Upper lobe of left lung (tissue), 4 donors: ENCODE data around the gene MPHOSPH8.

Experiments
- POLR2A ChIP-seq, 4 donors: fragments of 450-650 bp; IDR thresholded peaks; one replicate each; pipeline ENCODE4 v1.5.1; 2016 to 2017; ENCODE audit warnings: antibody characterized with exemption in 4 of 4, mild to moderate bottlenecking in 2 of 4
- TF ChIP-seq, protein P1 (sequence below), 6 experiments: fragments of 450-650 bp in 4 of 6; fragments of 200-600 bp in 2 of 6; sonication (generic) in 2 of 6; IDR thresholded peaks; one replicate each; pipeline ENCODE4 v1.5.1; 2016 to 2019; ENCODE audit warnings: antibody characterized with exemption in 6 of 6

DNA sequence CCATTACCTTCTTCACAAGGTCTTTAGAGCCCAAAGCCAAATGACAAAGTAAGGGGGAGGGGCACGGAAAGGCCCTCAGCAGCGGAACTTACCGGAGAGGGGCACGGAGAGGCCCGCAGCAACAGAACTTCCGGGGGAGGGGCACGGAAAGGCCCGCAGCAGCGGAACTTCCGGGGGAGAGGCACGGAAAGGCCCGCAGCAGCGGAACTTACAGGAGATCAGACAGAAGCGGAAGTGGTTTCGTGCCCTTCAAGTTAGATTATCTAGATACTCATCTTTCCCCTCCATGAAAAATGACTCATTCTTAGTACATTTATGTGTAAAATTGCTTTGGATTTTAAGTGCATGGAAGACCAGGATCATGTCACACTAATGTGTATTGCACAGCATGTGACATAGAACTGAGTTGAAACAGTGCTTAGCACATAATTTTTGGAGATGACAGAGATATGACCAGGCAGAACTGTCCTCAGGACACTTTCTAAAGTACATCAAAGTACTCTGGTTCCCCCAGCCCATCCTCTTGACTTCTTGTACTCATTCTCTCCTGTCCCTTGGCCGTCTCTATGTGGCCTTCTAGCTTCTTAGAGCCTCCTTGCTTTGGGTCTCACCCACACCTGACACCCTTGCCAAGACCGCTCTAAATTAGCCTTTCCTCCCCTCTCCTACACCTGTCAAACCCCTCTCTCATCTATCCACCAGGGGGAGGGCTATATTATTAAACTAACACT, 46.4 kb upstream of the MPHOSPH8 start:
- TF ChIP-seq, protein P1, sequence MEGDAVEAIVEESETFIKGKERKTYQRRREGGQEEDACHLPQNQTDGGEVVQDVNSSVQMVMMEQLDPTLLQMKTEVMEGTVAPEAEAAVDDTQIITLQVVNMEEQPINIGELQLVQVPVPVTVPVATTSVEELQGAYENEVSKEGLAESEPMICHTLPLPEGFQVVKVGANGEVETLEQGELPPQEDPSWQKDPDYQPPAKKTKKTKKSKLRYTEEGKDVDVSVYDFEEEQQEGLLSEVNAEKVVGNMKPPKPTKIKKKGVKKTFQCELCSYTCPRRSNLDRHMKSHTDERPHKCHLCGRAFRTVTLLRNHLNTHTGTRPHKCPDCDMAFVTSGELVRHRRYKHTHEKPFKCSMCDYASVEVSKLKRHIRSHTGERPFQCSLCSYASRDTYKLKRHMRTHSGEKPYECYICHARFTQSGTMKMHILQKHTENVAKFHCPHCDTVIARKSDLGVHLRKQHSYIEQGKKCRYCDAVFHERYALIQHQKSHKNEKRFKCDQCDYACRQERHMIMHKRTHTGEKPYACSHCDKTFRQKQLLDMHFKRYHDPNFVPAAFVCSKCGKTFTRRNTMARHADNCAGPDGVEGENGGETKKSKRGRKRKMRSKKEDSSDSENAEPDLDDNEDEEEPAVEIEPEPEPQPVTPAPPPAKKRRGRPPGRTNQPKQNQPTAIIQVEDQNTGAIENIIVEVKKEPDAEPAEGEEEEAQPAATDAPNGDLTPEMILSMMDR (IDR thresholded peaks at IDR 0.05), result peak in 2 of 6 experiments; percentile 17 to 23
- no peak for TF ChIP-seq POLR2A (IDR thresholded peaks at IDR 0.05)
